Measurements from ENCODE around the gene OR6C68. TPM values are rescaled to one million over a fixed set of nuclear protein-coding genes. Genes with fewer than 3 reads are reported as not detected.

OR6C68 gene
- total and polyA plus RNA-seq, 2 of the 4 experiments (the other 2 are of a cell fraction): not detected

DNA sequence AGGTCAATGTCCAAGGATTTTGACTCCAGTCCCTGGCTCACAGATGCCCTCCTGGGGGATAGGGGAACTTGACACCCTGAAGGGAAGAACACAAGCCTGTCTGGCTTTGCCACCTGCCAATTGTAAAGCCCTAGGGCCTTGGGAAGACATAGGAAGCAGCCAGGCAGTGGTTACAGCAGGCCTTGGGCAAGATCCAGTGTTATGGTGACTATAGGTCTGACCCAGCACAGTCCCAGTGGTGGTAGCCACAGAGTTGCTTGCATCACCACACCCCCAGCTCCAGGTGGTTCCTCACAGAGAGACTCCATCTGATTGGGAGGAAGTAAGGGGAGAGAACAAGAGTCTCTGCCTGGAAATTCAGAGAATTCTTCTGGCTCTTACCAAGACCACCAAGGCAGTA is 24.2 kb downstream of the OR6C68 start:
- DNase-seq (no peak), ATAC-seq (ENCODE audit: low read depth) (no peak)
- intact Hi-C loops (cut with micrococcal nuclease) (no loop called here), in situ Hi-C loops (cut with MboI; ENCODE audit: low sequenced_read_pairs) (no loop called here), dilution Hi-C loops (cut with HindIII; ENCODE audit: low sequenced_read_pairs, unreplicated experiment) (no loop called here)
- TF ChIP-seq RFX5 (IDR thresholded peaks at IDR 0.05; ENCODE audit: low read depth, low read length): no peak
- TF ChIP-seq BHLHE40 (IDR thresholded peaks at IDR 0.05; ENCODE audit: low read depth, low read length): no peak
- no peak for TF ChIP-seq FOS (IDR thresholded peaks at IDR 0.05; ENCODE audit: low read depth, low read length)
- no peak for TF ChIP-seq RCOR1 (IDR thresholded peaks at IDR 0.05; ENCODE audit: insufficient replicate concordance, low read length)
- no peak for TF ChIP-seq CHD1 (IDR thresholded peaks at IDR 0.05; ENCODE audit: low read depth, low read length)
- TF ChIP-seq SMC3 (IDR thresholded peaks at IDR 0.05; ENCODE audit: low read depth, low read length): no peak
- no peak for TF ChIP-seq MAFK (IDR thresholded peaks at IDR 0.05; ENCODE audit: low read depth, low read length)
- no peak for TF ChIP-seq CEBPB (IDR thresholded peaks at IDR 0.05; ENCODE audit: low read depth, low read length)
- TF ChIP-seq POLR2A (IDR thresholded peaks at IDR 0.05; ENCODE audit: low read depth, low read length): no peak
- TF ChIP-seq, protein P1, sequence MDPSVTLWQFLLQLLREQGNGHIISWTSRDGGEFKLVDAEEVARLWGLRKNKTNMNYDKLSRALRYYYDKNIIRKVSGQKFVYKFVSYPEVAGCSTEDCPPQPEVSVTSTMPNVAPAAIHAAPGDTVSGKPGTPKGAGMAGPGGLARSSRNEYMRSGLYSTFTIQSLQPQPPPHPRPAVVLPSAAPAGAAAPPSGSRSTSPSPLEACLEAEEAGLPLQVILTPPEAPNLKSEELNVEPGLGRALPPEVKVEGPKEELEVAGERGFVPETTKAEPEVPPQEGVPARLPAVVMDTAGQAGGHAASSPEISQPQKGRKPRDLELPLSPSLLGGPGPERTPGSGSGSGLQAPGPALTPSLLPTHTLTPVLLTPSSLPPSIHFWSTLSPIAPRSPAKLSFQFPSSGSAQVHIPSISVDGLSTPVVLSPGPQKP (IDR thresholded peaks at IDR 0.05; ENCODE audit: borderline replicate concordance, low read depth, low read length): no peak
- TF ChIP-seq MXI1 (IDR thresholded peaks at IDR 0.05; ENCODE audit: borderline replicate concordance, low read depth, low read length): no peak
- TF ChIP-seq, protein P2, sequence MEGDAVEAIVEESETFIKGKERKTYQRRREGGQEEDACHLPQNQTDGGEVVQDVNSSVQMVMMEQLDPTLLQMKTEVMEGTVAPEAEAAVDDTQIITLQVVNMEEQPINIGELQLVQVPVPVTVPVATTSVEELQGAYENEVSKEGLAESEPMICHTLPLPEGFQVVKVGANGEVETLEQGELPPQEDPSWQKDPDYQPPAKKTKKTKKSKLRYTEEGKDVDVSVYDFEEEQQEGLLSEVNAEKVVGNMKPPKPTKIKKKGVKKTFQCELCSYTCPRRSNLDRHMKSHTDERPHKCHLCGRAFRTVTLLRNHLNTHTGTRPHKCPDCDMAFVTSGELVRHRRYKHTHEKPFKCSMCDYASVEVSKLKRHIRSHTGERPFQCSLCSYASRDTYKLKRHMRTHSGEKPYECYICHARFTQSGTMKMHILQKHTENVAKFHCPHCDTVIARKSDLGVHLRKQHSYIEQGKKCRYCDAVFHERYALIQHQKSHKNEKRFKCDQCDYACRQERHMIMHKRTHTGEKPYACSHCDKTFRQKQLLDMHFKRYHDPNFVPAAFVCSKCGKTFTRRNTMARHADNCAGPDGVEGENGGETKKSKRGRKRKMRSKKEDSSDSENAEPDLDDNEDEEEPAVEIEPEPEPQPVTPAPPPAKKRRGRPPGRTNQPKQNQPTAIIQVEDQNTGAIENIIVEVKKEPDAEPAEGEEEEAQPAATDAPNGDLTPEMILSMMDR (conservative IDR thresholded peaks at IDR 0.05; ENCODE audit: low read depth, low read length): no peak
- TF ChIP-seq RAD21 (IDR thresholded peaks at IDR 0.05; ENCODE audit: low read length): no peak
- TF ChIP-seq NFE2L2 (IDR thresholded peaks at IDR 0.05; ENCODE audit: low read depth, low read length): no peak
- TF ChIP-seq MAZ (IDR thresholded peaks at IDR 0.05; ENCODE audit: borderline replicate concordance, low read depth, low read length): no peak
- TF ChIP-seq, protein P3, sequence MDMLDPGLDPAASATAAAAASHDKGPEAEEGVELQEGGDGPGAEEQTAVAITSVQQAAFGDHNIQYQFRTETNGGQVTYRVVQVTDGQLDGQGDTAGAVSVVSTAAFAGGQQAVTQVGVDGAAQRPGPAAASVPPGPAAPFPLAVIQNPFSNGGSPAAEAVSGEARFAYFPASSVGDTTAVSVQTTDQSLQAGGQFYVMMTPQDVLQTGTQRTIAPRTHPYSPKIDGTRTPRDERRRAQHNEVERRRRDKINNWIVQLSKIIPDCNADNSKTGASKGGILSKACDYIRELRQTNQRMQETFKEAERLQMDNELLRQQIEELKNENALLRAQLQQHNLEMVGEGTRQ (IDR thresholded peaks at IDR 0.05; ENCODE audit: low read depth, low read length): no peak
- no peaks in the 10 kb centered on the region for H3K4me1 ChIP-seq (ENCODE audit: control insufficient read depth, insufficient read depth, low read length)
- CTCF ChIA-PET: no interaction called here
- no peak overlapping the region for H4K8ac ChIP-seq (ENCODE audit: low read depth in 2 of 2, low read length in 2 of 2)
- no peak overlapping the region for H2BK20ac ChIP-seq (ENCODE audit: low read depth, low read length)
- H2AK9ac ChIP-seq (replicated peaks; ENCODE audit: low read depth, low read length, poor library complexity): no peak overlapping the region
- H3K79me1 ChIP-seq (ENCODE audit: low read depth in 1 of 2, low read length in 2 of 2): no peaks in the 10 kb centered on the region
- no peak overlapping the region for H3K27ac ChIP-seq (ENCODE audit: insufficient read depth, low read length)
- no TSS peak for BruUV-seq (replicated peaks)
- no peak overlapping the region for H3K4me2 ChIP-seq (ENCODE audit: low read depth, low read length)
- no peak overlapping the region for H2BK15ac ChIP-seq (ENCODE audit: low read depth, low read length)
- no peak overlapping the region for H3K18ac ChIP-seq (ENCODE audit: low read depth, low read length)
- H3K56ac ChIP-seq (ENCODE audit: extremely low read depth, insufficient read depth, low read length): no peak overlapping the region
- H4K5ac ChIP-seq (ENCODE audit: low read depth, low read length): no peak overlapping the region
- H4K20me1 ChIP-seq (ENCODE audit: insufficient read depth, low read length): no peaks in the 10 kb centered on the region
- no peaks in the 10 kb centered on the region for H3K9me1 ChIP-seq (ENCODE audit: insufficient read depth, low read length)
- H2AK5ac ChIP-seq (ENCODE audit: low read depth, low read length): no peak overlapping the region
- H3K4me3 ChIP-seq (ENCODE audit: insufficient read depth, low read depth, low read length): no peak overlapping the region
- no peak overlapping the region for H3K23ac ChIP-seq (ENCODE audit: low read depth, low read length)
- no peak overlapping the region for H2BK5ac ChIP-seq (ENCODE audit: low read depth, low read length, poor library complexity, severe bottlenecking)
- H3K9ac ChIP-seq (ENCODE audit: low read depth, low read length): no peak overlapping the region
- H3K14ac ChIP-seq (replicated peaks; ENCODE audit: low read depth, low read length): no peak overlapping the region
- no peak overlapping the region for H2BK120ac ChIP-seq (ENCODE audit: low read depth, low read length)
- no peaks in the 10 kb centered on the region for H3K9me3 ChIP-seq (ENCODE audit: control insufficient read depth, insufficient read depth, low read length)
- H3K36me3 ChIP-seq (ENCODE audit: control insufficient read depth, insufficient read depth, low read length): no peaks in the 10 kb centered on the region
- no peak overlapping the region for H3K4ac ChIP-seq (ENCODE audit: low read depth, low read length)
- POLR2A ChIA-PET (ENCODE audit: unreplicated experiment): no interaction called here
- H2AFZ ChIP-seq (replicated peaks; ENCODE audit: low read length, poor library complexity): no peak overlapping the region
- no peak overlapping the region for H4K91ac ChIP-seq (ENCODE audit: insufficient read depth, low read depth, low read length)
- H3K27me3 ChIP-seq (ENCODE audit: control insufficient read depth, insufficient read depth, low read length): no peaks in the 10 kb centered on the region
